ENCODE data around the gene TOB1. TPM values are rescaled to one million over a fixed set of nuclear protein-coding genes. Genes with fewer than 3 reads are reported as not detected.
"Not testable (repeated sequence)": the region's sequence is repeated elsewhere in the genome, so short reads cannot be mapped to it uniquely, and the experiment has no call there.

TOB1 gene
- total RNA-seq, 2 experiments from 2014 or later, result 121 to 124 TPM

DNA sequence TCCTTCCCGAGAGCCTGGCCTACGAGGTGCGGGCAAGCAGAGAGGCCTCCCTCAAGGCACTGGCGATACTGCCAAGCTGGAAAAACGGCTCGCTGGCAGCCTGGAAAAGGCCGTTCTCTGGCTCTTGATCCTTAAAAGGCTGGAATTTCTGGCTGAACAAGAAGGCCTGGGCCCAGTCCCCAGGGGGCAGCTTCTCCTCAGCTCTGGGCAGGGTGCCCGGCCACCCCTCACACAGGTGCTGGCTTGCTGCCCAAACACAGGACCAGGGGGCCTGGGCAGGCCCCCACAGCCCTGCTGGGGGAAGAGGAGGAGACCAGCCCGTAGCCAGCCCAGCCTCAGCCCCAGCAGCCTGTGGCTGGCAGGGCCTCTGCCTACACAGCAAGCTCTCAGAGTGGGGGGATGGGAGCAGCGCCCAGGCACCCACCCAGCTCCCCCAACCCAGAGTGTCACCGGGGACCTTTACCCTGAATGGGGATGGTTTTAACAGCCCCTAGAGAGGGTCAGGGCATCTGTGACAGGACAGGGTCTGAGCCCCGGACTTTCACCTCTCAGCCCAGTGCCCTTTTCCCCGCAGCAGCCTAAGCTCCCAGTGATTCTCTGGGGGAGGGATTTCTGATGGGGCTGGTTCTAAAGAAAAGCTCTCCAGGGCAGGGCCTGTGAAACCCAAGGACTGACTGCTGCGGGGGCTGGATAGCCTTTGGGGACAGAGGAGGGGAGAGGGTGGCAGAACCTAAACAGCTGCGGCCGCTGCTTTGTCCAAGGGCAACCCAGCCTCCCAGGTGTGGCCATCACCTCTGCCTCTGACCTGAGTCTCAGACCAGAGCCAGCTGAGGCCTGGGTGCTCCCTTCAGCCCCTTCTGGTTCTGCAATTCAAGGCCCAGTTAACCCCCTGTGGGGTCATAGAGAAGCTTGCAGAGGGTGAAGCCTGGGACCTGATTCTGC is 38.6 kb upstream of the TOB1 start:
- ChIA-PET POLR2A (interaction anchor here (0.8 to 15.2 kb wide), 9 partner anchors 14 to 161 kb away, joined by 3 to 298 read pairs (median 4); partner anchors contain the start of gene TOB1), CTCF (interaction anchor here (1.0 to 2.0 kb wide), 2 partner anchors 22 to 52 kb away, joined by 5 read pairs; no protein-coding TSS in a partner anchor)
- H3K27ac Mint-ChIP-seq, result peak overlapping the region; percentile 85
- peaks cover 3% of the 10 kb centered on the region for H3K36me3 Mint-ChIP-seq (ENCODE audit: low read depth)
- no peak overlapping the region for H3K4me3 Mint-ChIP-seq
- peaks cover 70% of the 10 kb centered on the region for H3K4me1 Mint-ChIP-seq
- no peaks in the 10 kb centered on the region for H3K9me3 Mint-ChIP-seq
- no peaks in the 10 kb centered on the region for H3K27me3 Mint-ChIP-seq
- DNase-seq, result no peak

GRCh38 chr17:50903604-50904517 is 37.7 kb upstream of the TOB1 start:
- H3K36me3 Mint-ChIP-seq (ENCODE audit: low read depth), result no peaks in the 10 kb centered on the region
- peak; percentile 60 for DNase-seq
- H3K27me3 Mint-ChIP-seq, result no peaks in the 10 kb centered on the region
- H3K27ac Mint-ChIP-seq, result peak overlapping the region; percentile 85
- H3K4me1 Mint-ChIP-seq, result peaks cover 61% of the 10 kb centered on the region
- POLR2A ChIA-PET, result interaction anchor here (0.7 to 15.2 kb wide), 6 partner anchors 15 to 45 kb away, joined by 3 to 298 read pairs (median 4); partner anchors contain the start of gene TOB1
- peak overlapping the region; percentile 59 for H3K4me3 Mint-ChIP-seq
- no peaks in the 10 kb centered on the region for H3K9me3 Mint-ChIP-seq
- CTCF ChIA-PET, result no interaction called here

- Mint-ChIP-seq H3K36me3 (ENCODE audit: low read depth) (no peaks in the 10 kb centered on the region), H3K4me3 (peak overlapping the region; percentile 13), H3K27ac (peak overlapping the region; percentile 85), H3K9me3 (no peaks in the 10 kb centered on the region), H3K4me1 (peaks cover 52% of the 10 kb centered on the region), H3K27me3 (no peaks in the 10 kb centered on the region)
- ChIA-PET CTCF (interaction anchor here (1.2 kb wide), 2 partner anchors 14 to 16 kb away, joined by 3 to 4 read pairs; no protein-coding TSS in a partner anchor), POLR2A (interaction anchor here (0.7 to 15.2 kb wide), 7 partner anchors 9 to 46 kb away, joined by 3 to 298 read pairs (median 5); partner anchors contain the start of gene TOB1)
- no peak for DNase-seq
These were observed 36.5 kb upstream of the TOB1 start for GRCh38 chr17:50902372-50903353.

DNA sequence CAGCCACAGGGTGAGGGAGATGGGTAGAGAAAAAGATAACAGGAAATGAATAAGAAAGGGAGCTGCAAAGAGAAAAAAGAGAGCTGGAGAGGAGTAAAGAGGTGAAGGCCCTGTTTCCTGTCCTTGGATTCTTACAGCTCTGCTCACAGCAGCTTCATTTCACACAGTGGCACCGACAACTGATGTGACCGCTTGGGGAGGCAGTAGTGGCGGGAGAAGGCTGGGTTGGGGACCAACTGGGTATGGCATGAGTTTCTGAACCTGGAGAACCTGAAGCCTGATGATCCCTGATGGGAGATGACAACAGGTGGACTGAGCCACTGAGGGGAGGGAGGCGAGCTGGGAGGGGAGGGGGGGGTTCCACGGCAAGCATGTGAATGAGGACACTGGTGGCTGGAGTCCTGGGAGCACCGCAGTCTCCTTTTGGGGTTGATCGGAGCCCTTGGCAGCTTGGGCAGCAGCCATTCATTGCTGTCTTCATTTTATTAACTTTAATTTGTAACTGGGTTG is 34.3 kb upstream of the TOB1 start:
- H3K27ac Mint-ChIP-seq, result no peak overlapping the region
- ChIA-PET CTCF (interaction anchor here (1.9 kb wide), 1 partner anchor 22 kb away, joined by 5 read pairs; no protein-coding TSS in a partner anchor), POLR2A (interaction anchor here (1.0 to 15.2 kb wide), 4 partner anchors 13 to 35 kb away, joined by 3 to 298 read pairs (median 4); partner anchors contain the start of gene TOB1)
- H3K9me3 Mint-ChIP-seq, result no peaks in the 10 kb centered on the region
- DNase-seq, result no peak
- H3K4me3 Mint-ChIP-seq, result no peak overlapping the region
- no peaks in the 10 kb centered on the region for H3K36me3 Mint-ChIP-seq (ENCODE audit: low read depth)
- H3K27me3 Mint-ChIP-seq, result no peaks in the 10 kb centered on the region
- H3K4me1 Mint-ChIP-seq, result peaks cover 42% of the 10 kb centered on the region

DNA sequence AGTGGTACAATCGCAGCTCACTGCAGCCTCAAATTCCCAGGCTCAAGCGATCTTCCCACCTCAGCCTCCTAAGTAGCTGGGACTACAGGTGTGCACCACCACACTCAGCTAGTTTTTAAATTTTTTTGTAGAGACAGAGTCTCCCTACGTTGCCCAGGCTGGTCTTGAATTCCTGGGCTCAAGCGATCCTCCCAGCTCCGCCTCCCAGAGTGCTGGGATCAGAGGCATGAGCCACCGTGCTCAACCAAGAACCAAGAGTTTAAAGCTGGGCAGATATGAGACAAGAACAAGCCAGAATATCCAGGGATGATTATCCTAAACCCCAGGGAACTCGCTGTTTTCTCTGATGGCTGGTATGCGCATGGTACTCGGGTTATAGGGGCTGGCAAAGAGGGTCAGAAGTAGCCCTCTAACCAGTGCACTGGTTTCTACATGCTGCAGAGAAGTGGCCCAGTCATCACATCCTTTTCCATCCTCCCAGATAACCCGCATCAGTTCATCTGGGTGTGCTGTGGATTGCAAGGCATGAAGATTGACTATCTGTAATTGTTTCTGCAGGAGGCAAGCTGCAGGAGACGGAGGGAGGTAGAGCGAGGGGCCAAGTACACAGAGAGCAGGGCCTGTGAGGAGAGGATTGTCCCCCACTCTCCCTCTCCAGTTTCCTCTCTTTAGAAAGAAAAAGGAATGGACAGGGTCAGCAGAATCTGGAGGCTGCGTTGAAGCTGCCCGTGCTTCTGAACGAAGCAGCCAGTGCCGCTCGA is 33.6 kb upstream of the TOB1 start:
- H3K4me1 Mint-ChIP-seq, result peaks cover 41% of the 10 kb centered on the region
- H3K9me3 Mint-ChIP-seq, result no peaks in the 10 kb centered on the region
- CTCF ChIA-PET, result interaction anchor here (1.9 kb wide), 1 partner anchor 21 kb away, joined by 5 read pairs; no protein-coding TSS in a partner anchor
- H3K27ac Mint-ChIP-seq, result no peak overlapping the region
- no peak for DNase-seq
- no peak overlapping the region for H3K4me3 Mint-ChIP-seq
- H3K27me3 Mint-ChIP-seq, result no peaks in the 10 kb centered on the region
- H3K36me3 Mint-ChIP-seq (ENCODE audit: low read depth), result no peaks in the 10 kb centered on the region
- POLR2A ChIA-PET, result interaction anchor here (1.0 to 15.2 kb wide), 4 partner anchors 12 to 34 kb away, joined by 3 to 298 read pairs (median 4); partner anchors contain the start of gene TOB1

DNA sequence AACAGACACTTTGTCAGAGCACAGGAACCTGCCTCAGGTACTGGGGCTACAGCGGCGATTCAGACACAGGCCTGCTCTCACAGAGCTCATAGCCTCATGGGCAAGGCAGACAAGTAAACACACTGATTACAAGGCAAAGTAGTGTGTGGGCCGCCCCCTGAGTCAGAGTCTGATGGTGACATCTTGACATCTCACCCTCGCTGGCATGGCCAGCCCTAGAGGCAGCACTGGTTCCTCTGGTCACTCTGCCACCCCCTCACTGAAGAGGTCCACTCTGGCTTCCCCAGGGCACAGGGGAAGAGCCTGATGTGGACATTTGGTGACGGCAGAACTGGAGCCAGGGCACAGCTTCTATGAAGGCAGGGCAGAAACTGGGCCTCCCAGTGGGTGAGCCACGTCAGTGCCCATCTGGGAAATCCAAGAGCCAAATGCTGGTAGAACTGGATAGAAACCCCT is 32.9 kb upstream of the TOB1 start:
- H3K27ac Mint-ChIP-seq, result no peak overlapping the region
- POLR2A ChIA-PET, result interaction anchor here (0.6 to 15.2 kb wide), 2 partner anchors 34 to 47 kb away, joined by 3 to 298 read pairs; partner anchors contain the start of gene TOB1
- no peaks in the 10 kb centered on the region for H3K27me3 Mint-ChIP-seq
- DNase-seq, result no peak
- H3K4me3 Mint-ChIP-seq, result no peak overlapping the region
- no peaks in the 10 kb centered on the region for H3K36me3 Mint-ChIP-seq (ENCODE audit: low read depth)
- H3K4me1 Mint-ChIP-seq, result peaks cover 37% of the 10 kb centered on the region
- H3K9me3 Mint-ChIP-seq, result no peaks in the 10 kb centered on the region
- CTCF ChIA-PET, result interaction anchor here (1.9 kb wide), 1 partner anchor 20 kb away, joined by 5 read pairs; no protein-coding TSS in a partner anchor

- H3K4me1 Mint-ChIP-seq, result peaks cover 32% of the 10 kb centered on the region
- no peaks in the 10 kb centered on the region for H3K27me3 Mint-ChIP-seq
- ChIA-PET CTCF (no interaction called here), POLR2A (interaction anchor here (0.6 to 15.2 kb wide), 3 partner anchors 26 to 46 kb away, joined by 3 to 298 read pairs (median 5); partner anchors contain the start of gene TOB1)
- no peak overlapping the region for H3K4me3 Mint-ChIP-seq
- no peak for DNase-seq
- no peaks in the 10 kb centered on the region for H3K36me3 Mint-ChIP-seq (ENCODE audit: low read depth)
- H3K27ac Mint-ChIP-seq, result no peak overlapping the region
- H3K9me3 Mint-ChIP-seq, result no peaks in the 10 kb centered on the region
These were observed 32.3 kb upstream of the TOB1 start for GRCh38 chr17:50898369-50899004.

DNA sequence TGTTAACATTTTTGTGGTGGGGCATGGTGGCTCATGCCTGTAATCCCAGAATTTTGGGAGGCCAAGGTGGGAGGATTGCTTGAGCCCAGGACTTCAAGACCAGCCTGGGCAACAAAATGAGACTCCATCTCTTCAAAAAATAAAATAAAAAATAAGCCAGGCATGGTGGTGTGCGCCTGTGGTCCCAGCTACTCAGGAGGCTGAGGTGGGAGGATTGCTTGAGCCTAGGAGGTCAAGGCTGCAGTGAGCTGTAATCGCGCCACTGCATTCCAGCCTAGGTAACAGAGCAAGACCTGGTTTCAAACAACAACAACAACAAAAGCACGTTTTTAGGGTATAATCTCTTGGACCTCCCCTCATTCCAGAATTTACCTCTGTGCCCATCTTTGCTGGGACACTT is 28.4 kb upstream of the TOB1 start:
- DNase-seq; H3K4me1 Mint-ChIP-seq; POLR2A ChIA-PET; H3K27ac Mint-ChIP-seq; H3K9me3 Mint-ChIP-seq; H3K36me3 Mint-ChIP-seq (ENCODE audit: low read depth); H3K4me3 Mint-ChIP-seq; H3K27me3 Mint-ChIP-seq: not testable (repeated sequence)
- CTCF ChIA-PET, result interaction anchor here (0.7 kb wide), 1 partner anchor 418 kb away, joined by 3 read pairs; no protein-coding TSS in a partner anchor

DNA sequence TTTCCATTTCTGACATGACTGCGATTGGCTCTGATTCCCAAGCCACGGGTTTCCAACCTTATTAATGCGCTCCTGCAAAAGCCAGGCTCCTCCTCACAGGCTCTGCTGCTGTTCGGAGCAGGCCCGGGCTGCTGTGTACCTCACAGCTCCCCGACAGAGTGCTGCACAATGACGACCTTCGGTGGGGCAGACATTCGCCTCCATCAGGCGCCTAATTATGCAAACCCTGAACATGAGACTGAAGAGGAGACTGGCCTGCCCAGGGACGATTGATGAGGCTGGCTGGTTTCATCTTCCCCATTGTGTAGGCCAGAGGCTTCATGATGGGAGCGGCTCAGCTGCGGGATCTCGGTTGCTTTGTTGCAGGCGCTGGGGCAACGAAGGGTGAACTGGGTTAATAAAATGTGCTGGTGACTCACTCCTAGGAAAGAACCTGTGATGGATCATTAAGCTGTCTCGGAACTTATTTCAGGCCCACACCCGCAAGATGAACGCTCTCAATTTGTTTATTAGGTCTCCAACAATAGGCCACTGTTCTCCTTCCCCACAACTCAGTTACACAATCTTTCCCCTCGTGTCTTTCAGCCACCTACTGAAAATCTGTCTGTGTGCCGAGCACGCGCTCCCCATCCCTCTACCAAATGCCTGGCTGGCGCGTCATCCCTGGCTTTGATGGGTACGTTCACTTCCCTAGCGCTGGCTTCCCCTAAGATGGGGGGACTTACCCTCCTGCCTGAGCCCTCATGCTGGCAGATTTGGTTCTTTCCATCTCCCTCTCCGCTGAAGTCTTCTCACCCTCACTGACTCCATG is 27.2 kb upstream of the TOB1 start:
- no peaks in the 10 kb centered on the region for H3K9me3 Mint-ChIP-seq
- DNase-seq, result no peak
- POLR2A ChIA-PET, result interaction anchor here (1.7 kb wide), 1 partner anchor 27 kb away, joined by 8 read pairs; the partner anchor contains the start of gene TOB1
- no peak overlapping the region for H3K4me3 Mint-ChIP-seq
- H3K36me3 Mint-ChIP-seq (ENCODE audit: low read depth), result peaks cover 3% of the 10 kb centered on the region
- peaks cover 8% of the 10 kb centered on the region for H3K4me1 Mint-ChIP-seq
- CTCF ChIA-PET, result no interaction called here
- H3K27me3 Mint-ChIP-seq, result peaks cover 9% of the 10 kb centered on the region
- H3K27ac Mint-ChIP-seq, result no peak overlapping the region
